ENCODE results near the gene CEMIP2. TPM values are rescaled to one million over a fixed set of nuclear protein-coding genes. Genes with fewer than 3 reads are reported as not detected.
A peak's percentile ranks its signal among the peaks of the same experiment; 100 is the strongest.

CEMIP2 gene
- total and polyA plus RNA-seq, 2 of the 13 experiments (the other 11 are each of a cell fraction or from before 2014, with no cell fraction given) = 94.3 to 128 TPM

DNA sequence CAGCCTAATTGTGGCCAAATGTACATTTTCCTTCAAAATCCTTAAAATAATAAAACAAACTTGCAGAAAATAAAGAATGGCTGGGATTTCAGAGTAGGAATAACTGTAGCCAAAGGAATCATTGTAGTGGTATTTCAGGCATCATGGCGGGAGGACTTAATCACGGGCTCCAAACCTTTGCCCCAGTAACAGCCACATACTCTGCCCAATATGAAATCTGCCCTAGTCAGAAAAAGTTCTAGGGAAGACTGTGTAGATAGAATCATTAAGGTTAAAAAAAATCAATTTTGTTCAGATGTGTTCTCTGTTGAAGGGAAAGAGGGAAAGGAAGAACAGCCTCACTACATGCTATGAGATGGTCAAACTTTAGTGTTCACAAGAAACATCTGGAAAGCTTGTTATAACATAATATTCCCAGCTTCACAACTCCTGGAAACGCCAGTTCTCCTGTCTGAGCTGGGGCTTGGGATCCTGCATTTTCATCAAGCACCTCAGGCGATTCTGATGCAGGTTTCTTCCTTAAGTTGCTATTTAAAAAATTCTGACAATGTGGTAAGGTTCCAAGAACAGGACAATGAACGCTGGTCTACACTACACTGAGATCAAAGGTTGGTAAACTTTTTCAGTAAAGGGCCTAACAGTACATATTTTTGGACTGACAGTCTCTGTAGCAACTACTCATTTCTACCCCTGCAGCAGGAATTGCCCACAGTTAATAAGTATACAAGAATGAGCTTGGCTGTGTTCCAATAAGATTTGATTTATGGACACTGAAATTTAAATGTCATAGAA, 87.9 kb downstream of the CEMIP2 start (continued):
- TF ChIP-seq ZNF674 (CRISPR knock-in tag; IDR thresholded peaks at IDR 0.05; ENCODE audit: low read depth) (no peak), TCF7 (IDR thresholded peaks at IDR 0.05; ENCODE audit: low read depth) (peak; percentile 35; the same call in 1 of the 2 replicates), KDM5B (CRISPR knock-in tag; IDR thresholded peaks at IDR 0.05; ENCODE audit: borderline replicate concordance) (no peak), BORCS8-MEF2B (CRISPR knock-in tag; IDR thresholded peaks at IDR 0.05) (no peak), ZNF703 (CRISPR knock-in tag; IDR thresholded peaks at IDR 0.05; ENCODE audit: borderline replicate concordance) (no peak), ZEB1 (IDR thresholded peaks at IDR 0.05; ENCODE audit: insufficient replicate concordance, low read depth) (no peak), NFYB (CRISPR knock-in tag; IDR thresholded peaks at IDR 0.05) (no peak), TBX3 (IDR thresholded peaks at IDR 0.05; ENCODE audit: borderline replicate concordance) (no peak), JARID2 (CRISPR knock-in tag; IDR thresholded peaks at IDR 0.05; ENCODE audit: insufficient replicate concordance) (no peak), SP4 (CRISPR knock-in tag; IDR thresholded peaks at IDR 0.05) (no peak), ZNF770 (CRISPR knock-in tag; IDR thresholded peaks at IDR 0.05) (no peak), NFIB (CRISPR knock-in tag; IDR thresholded peaks at IDR 0.05; ENCODE audit: borderline replicate concordance) (no peak), MIER2 (CRISPR knock-in tag; IDR thresholded peaks at IDR 0.05) (no peak), ZBTB44 (CRISPR knock-in tag; IDR thresholded peaks at IDR 0.05) (no peak), NBN (conservative IDR thresholded peaks at IDR 0.05) (no peak), ZNF180 (CRISPR knock-in tag; IDR thresholded peaks at IDR 0.05; ENCODE audit: borderline replicate concordance, low read depth) (no peak), REXO4 (CRISPR knock-in tag; IDR thresholded peaks at IDR 0.05; ENCODE audit: borderline replicate concordance) (no peak)
- TF ChIP-seq, protein P1, sequence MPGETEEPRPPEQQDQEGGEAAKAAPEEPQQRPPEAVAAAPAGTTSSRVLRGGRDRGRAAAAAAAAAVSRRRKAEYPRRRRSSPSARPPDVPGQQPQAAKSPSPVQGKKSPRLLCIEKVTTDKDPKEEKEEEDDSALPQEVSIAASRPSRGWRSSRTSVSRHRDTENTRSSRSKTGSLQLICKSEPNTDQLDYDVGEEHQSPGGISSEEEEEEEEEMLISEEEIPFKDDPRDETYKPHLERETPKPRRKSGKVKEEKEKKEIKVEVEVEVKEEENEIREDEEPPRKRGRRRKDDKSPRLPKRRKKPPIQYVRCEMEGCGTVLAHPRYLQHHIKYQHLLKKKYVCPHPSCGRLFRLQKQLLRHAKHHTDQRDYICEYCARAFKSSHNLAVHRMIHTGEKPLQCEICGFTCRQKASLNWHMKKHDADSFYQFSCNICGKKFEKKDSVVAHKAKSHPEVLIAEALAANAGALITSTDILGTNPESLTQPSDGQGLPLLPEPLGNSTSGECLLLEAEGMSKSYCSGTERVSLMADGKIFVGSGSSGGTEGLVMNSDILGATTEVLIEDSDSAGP (CRISPR knock-in tag; IDR thresholded peaks at IDR 0.05; ENCODE audit: borderline replicate concordance) = no peak
- TF ChIP-seq, protein P2, sequence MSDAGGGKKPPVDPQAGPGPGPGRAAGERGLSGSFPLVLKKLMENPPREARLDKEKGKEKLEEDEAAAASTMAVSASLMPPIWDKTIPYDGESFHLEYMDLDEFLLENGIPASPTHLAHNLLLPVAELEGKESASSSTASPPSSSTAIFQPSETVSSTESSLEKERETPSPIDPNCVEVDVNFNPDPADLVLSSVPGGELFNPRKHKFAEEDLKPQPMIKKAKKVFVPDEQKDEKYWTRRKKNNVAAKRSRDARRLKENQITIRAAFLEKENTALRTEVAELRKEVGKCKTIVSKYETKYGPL (CRISPR knock-in tag; IDR thresholded peaks at IDR 0.05) = no peak
- TF ChIP-seq, protein P3, sequence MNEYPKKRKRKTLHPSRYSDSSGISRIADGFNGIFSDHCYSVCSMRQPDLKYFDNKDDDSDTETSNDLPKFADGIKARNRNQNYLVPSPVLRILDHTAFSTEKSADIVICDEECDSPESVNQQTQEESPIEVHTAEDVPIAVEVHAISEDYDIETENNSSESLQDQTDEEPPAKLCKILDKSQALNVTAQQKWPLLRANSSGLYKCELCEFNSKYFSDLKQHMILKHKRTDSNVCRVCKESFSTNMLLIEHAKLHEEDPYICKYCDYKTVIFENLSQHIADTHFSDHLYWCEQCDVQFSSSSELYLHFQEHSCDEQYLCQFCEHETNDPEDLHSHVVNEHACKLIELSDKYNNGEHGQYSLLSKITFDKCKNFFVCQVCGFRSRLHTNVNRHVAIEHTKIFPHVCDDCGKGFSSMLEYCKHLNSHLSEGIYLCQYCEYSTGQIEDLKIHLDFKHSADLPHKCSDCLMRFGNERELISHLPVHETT (CRISPR knock-in tag; conservative IDR thresholded peaks at IDR 0.05) = no peak
- TF ChIP-seq, protein P4, sequence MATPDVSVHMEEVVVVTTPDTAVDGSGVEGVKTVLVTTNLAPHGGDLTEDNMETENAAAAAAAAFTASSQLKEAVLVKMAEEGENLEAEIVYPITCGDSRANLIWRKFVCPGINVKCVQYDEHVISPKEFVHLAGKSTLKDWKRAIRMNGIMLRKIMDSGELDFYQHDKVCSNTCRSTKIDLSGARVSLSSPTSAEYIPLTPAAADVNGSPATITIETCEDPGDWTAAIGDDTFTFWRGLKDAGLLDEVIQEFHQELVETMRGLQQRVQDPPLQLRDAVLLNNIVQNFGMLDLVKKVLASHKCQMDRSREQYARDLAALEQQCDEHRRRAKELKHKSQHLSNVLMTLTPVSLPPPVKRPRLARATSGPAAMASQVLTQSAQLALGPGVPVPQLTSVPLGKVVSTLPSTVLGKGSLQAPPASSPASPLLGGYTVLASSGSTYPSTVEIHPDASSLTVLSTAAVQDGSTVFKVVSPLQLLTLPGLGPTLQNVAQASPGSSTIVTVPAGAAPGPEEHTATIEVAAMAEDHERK (CRISPR knock-in tag; IDR thresholded peaks at IDR 0.05; ENCODE audit: low read depth) = no peak
